Raji (cell line): ENCODE results near the gene EVL.

Source experiments
- POLR2A ChIP-seq: IDR thresholded peaks from 2 replicates; pipeline ENCODE4 v1.6.1; 2011; ENCODE audit warnings: low read depth, low read length, control low read depth; ENCODE audit not compliant: insufficient read depth

EVL gene

GRCh38 chr14:100054316-100055075, 10.7 kb upstream of the EVL start:
- no peak for TF ChIP-seq POLR2A

- TF ChIP-seq POLR2A, result no peak
These were observed 8.8 kb upstream of the EVL start for GRCh38 chr14:100056431-100056830.

GRCh38 chr14:100056964-100057795, 8.0 kb upstream of the EVL start:
- TF ChIP-seq POLR2A, result no peak

GRCh38 chr14:100058777-100059437, 6.3 kb upstream of the EVL start:
- TF ChIP-seq POLR2A, result no peak

- TF ChIP-seq POLR2A, result no peak
These were observed 5.8 kb upstream of the EVL start for GRCh38 chr14:100059438-100059781.

GRCh38 chr14:100060760-100061159, 4.5 kb upstream of the EVL start:
- TF ChIP-seq POLR2A, result no peak

GRCh38 chr14:100062590-100062989, 2.6 kb upstream of the EVL start:
- no peak for TF ChIP-seq POLR2A

- TF ChIP-seq POLR2A, result no peak
These were observed 1.8 kb upstream of the EVL start for GRCh38 chr14:100063314-100063941.

GRCh38 chr14:100065942-100066574, 836 bp downstream of the EVL start:
- TF ChIP-seq POLR2A, result peak; percentile 41; the same call in 1 of the 2 replicates

GRCh38 chr14:100066962-100067361, 1.7 kb downstream of the EVL start:
- TF ChIP-seq POLR2A, result 0 out of 2 replicates have a peak, but pooled peaks have one; percentile 14

- no peak for TF ChIP-seq POLR2A
These were observed 2.3 kb downstream of the EVL start for GRCh38 chr14:100067481-100067880.

GRCh38 chr14:100067971-100068959, 3.0 kb downstream of the EVL start:
- TF ChIP-seq POLR2A, result peak; percentile 45; the same call in 1 of the 2 replicates

- TF ChIP-seq POLR2A, result no peak
These were observed 4.1 kb downstream of the EVL start for GRCh38 chr14:100069161-100069800.
